Measurements from ENCODE around the gene UMAD1. TPM values are rescaled to one million over a fixed set of nuclear protein-coding genes. Genes with fewer than 3 reads are reported as not detected.

UMAD1 gene
- polyA plus RNA-seq, 1 of the 3 experiments (the other 2 are of a cell fraction), result 13.9 TPM

GRCh38 chr7:7720750-7721621, 80.4 kb downstream of the UMAD1 start:
- CTCF ChIA-PET, result interaction anchor here (0.6 to 1.5 kb wide), 5 partner anchors 9 to 40 kb away, joined by 3 to 4 read pairs (median 3); no protein-coding TSS in a partner anchor

DNA sequence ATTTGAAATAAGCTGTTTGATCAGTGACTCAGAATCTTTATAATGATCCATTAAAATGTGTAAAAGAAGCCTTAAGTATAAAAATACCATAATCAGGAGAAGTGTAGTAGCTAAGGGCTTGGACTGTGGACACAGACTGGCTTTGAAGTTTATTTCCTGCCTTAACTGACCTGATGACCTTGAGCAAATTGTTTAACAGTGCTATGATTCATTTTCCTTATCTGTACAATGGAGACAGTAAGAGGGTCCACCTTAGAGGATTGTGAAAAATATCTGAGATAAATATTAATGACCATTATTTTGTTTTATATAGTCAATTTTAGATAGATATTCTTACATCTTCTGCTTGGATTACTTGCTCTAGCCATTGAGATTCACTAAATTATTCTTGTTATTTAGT, 91.2 kb downstream of the UMAD1 start:
- CTCF ChIA-PET, result no interaction called here
- H3K27me3 ChIP-seq (ENCODE audit: insufficient read depth), result no peaks in the 10 kb centered on the region
- DNase-seq, result no peak
- H3K4me1 ChIP-seq (ENCODE audit: control insufficient read depth in 1 of 2, insufficient read depth in 2 of 2, low read depth in 1 of 2, low read length in 1 of 2), result peaks cover 0 to 1% of the 10 kb centered on the region in 2 experiments; a peak in 2 of 4 replicates
- H3K79me2 ChIP-seq (ENCODE audit: insufficient read depth), result no peaks in the 10 kb centered on the region
- POLR2A ChIA-PET, result no interaction called here
- H3K36me3 ChIP-seq (replicated peaks in 1 of 2; ENCODE audit: control insufficient read depth in 1 of 2, insufficient read depth in 2 of 2, low read length in 1 of 2), result no peaks in the 10 kb centered on the region
- H3K4me3 ChIP-seq (ENCODE audit: low read depth in 2 of 2, low read length in 1 of 2), result no peak overlapping the region
- no peak for TF ChIP-seq NFIC (IDR thresholded peaks at IDR 0.05; ENCODE audit: borderline replicate concordance)
- TF ChIP-seq YY1 (IDR thresholded peaks at IDR 0.05; ENCODE audit: low read depth), result no peak
- TF ChIP-seq, protein P1, sequence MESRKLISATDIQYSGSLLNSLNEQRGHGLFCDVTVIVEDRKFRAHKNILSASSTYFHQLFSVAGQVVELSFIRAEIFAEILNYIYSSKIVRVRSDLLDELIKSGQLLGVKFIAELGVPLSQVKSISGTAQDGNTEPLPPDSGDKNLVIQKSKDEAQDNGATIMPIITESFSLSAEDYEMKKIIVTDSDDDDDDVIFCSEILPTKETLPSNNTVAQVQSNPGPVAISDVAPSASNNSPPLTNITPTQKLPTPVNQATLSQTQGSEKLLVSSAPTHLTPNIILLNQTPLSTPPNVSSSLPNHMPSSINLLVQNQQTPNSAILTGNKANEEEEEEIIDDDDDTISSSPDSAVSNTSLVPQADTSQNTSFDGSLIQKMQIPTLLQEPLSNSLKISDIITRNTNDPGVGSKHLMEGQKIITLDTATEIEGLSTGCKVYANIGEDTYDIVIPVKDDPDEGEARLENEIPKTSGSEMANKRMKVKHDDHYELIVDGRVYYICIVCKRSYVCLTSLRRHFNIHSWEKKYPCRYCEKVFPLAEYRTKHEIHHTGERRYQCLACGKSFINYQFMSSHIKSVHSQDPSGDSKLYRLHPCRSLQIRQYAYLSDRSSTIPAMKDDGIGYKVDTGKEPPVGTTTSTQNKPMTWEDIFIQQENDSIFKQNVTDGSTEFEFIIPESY (IDR thresholded peaks at IDR 0.05; ENCODE audit: borderline replicate concordance, low read depth), result no peak
- no peaks in the 10 kb centered on the region for H3F3A ChIP-seq (replicated peaks; ENCODE audit: insufficient read depth)
- no peak overlapping the region for H3K4me2 ChIP-seq
- H3K9me3 ChIP-seq, result no peaks in the 10 kb centered on the region
- H2AFZ ChIP-seq (ENCODE audit: low read depth), result no peak overlapping the region
- no peaks in the 10 kb centered on the region for H4K20me1 ChIP-seq (ENCODE audit: insufficient read depth)
- H3K9ac ChIP-seq, result no peak overlapping the region
- H3K9me2 ChIP-seq, result no peaks in the 10 kb centered on the region
- H3K27ac ChIP-seq (ENCODE audit: low read depth in 2 of 2, low read length in 1 of 2), result no peak overlapping the region

More at GRCh38 chr7:7720750-7721621, 80.4 kb downstream of the UMAD1 start:
- no peak for DNase-seq
- no peaks in the 10 kb centered on the region for H4K20me1 ChIP-seq (ENCODE audit: insufficient read depth)
- H3K9me2 ChIP-seq, result no peaks in the 10 kb centered on the region
- H3K9me3 ChIP-seq, result no peaks in the 10 kb centered on the region
- no peak overlapping the region for H3K4me3 ChIP-seq (ENCODE audit: low read depth in 2 of 2, low read length in 1 of 2)
- 93% methylated on average over 5 of the region's 5 CpGs for WGBS (ENCODE audit: low lambda C conversion rate)
- peaks cover 0 to 2% of the 10 kb centered on the region in 2 experiments for H3K36me3 ChIP-seq (replicated peaks in 1 of 2; ENCODE audit: control insufficient read depth in 1 of 2, insufficient read depth in 2 of 2, low read length in 1 of 2)
- POLR2A ChIA-PET, result no interaction called here
- H3K27ac ChIP-seq (ENCODE audit: low read depth in 2 of 2, low read length in 1 of 2), result no peak overlapping the region; a peak in 1 of 4 replicates
- peaks cover 5% of the 10 kb centered on the region for H3F3A ChIP-seq (replicated peaks; ENCODE audit: insufficient read depth)
- H3K4me2 ChIP-seq, result no peak overlapping the region
- no peak overlapping the region for H3K9ac ChIP-seq
- no peak overlapping the region for H2AFZ ChIP-seq (ENCODE audit: low read depth)
- no peaks in the 10 kb centered on the region for H3K27me3 ChIP-seq (ENCODE audit: insufficient read depth)
- TF ChIP-seq YY1 (IDR thresholded peaks at IDR 0.05; ENCODE audit: low read depth) (no peak), USF1 (IDR thresholded peaks at IDR 0.05; ENCODE audit: borderline replicate concordance, low read depth) (no peak)
- TF ChIP-seq, protein P2, sequence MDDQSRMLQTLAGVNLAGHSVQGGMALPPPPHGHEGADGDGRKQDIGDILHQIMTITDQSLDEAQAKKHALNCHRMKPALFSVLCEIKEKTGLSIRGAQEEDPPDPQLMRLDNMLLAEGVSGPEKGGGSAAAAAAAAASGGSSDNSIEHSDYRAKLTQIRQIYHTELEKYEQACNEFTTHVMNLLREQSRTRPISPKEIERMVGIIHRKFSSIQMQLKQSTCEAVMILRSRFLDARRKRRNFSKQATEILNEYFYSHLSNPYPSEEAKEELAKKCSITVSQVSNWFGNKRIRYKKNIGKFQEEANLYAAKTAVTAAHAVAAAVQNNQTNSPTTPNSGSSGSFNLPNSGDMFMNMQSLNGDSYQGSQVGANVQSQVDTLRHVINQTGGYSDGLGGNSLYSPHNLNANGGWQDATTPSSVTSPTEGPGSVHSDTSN (IDR thresholded peaks at IDR 0.05), result no peak
- peaks cover 10 to 23% of the 10 kb centered on the region in 2 experiments; a peak in 3 of 4 replicates for H3K4me1 ChIP-seq (ENCODE audit: control insufficient read depth in 1 of 2, insufficient read depth in 2 of 2, low read depth in 1 of 2, low read length in 1 of 2)
- H3K79me2 ChIP-seq (ENCODE audit: insufficient read depth), result no peaks in the 10 kb centered on the region
